Measurements from ENCODE around the gene KLK4.
"Not testable (repeated sequence)": the region's sequence is repeated elsewhere in the genome, so short reads cannot be mapped to it uniquely, and the experiment has no call there.

The KLK4 gene

GRCh38 chr19:50916069-50916468 lies 4.9 kb upstream of the KLK4 start:
- DNase-seq (ENCODE audit: low read depth in 2 of 3, low spot score in 1 of 3), result no peak

- DNase-seq (ENCODE audit: low read depth in 2 of 3, low spot score in 1 of 3), result peak in 1 of 3 donors; percentile 14
Observed at GRCh38 chr19:50912727-50913716, 1.8 kb upstream of the KLK4 start.

- no peak for DNase-seq (ENCODE audit: low read depth in 2 of 3, low spot score in 1 of 3)
Observed at GRCh38 chr19:50912102-50912599, 956 bp upstream of the KLK4 start.

GRCh38 chr19:50910722-50911121 lies 473 bp downstream of the KLK4 start:
- no peak for DNase-seq (ENCODE audit: low read depth in 2 of 3, low spot score in 1 of 3)

- DNase-seq (ENCODE audit: low read depth in 2 of 3, low spot score in 1 of 3), result peak; percentile 23 to 49 (median 31)
Observed at GRCh38 chr19:50909240-50910070, 1.7 kb downstream of the KLK4 start.

GRCh38 chr19:50908336-50908735 lies 2.9 kb downstream of the KLK4 start:
- DNase-seq (ENCODE audit: low read depth in 2 of 3, low spot score in 1 of 3), result no peak

GRCh38 chr19:50906217-50906616 lies 5.0 kb downstream of the KLK4 start:
- peak; percentile 13 to 42 (median 30) for DNase-seq (ENCODE audit: low read depth in 2 of 3, low spot score in 1 of 3)

- DNase-seq (ENCODE audit: low read depth in 2 of 3, low spot score in 1 of 3), result no peak
Observed at GRCh38 chr19:50902640-50903039, 8.6 kb downstream of the KLK4 start.

GRCh38 chr19:50899569-50899968 lies 11.6 kb downstream of the KLK4 start:
- DNase-seq (ENCODE audit: low read depth in 2 of 3, low spot score in 1 of 3), result no peak

GRCh38 chr19:50898018-50898417 lies 13.2 kb downstream of the KLK4 start:
- DNase-seq (ENCODE audit: low read depth in 2 of 3, low spot score in 1 of 3), result no peak

- no peak for DNase-seq (ENCODE audit: low read depth in 2 of 3, low spot score in 1 of 3)
Observed at GRCh38 chr19:50897612-50898011, 13.6 kb downstream of the KLK4 start.

- DNase-seq (ENCODE audit: low read depth in 2 of 3, low spot score in 1 of 3), result no peak
Observed at GRCh38 chr19:50897191-50897607, 14.0 kb downstream of the KLK4 start.

GRCh38 chr19:50896591-50897190 lies 14.5 kb downstream of the KLK4 start:
- DNase-seq (ENCODE audit: low read depth in 2 of 3, low spot score in 1 of 3), result no peak

GRCh38 chr19:50896089-50896590 lies 15.1 kb downstream of the KLK4 start:
- DNase-seq (ENCODE audit: low read depth in 2 of 3, low spot score in 1 of 3), result not testable (repeated sequence)

GRCh38 chr19:50894478-50895356 lies 16.5 kb downstream of the KLK4 start:
- DNase-seq (ENCODE audit: low read depth in 2 of 3, low spot score in 1 of 3), result no peak

- no peak for DNase-seq (ENCODE audit: low read depth in 2 of 3, low spot score in 1 of 3)
Observed at GRCh38 chr19:50893047-50893736, 18.0 kb downstream of the KLK4 start.

- DNase-seq (ENCODE audit: low read depth in 2 of 3, low spot score in 1 of 3), result no peak
Observed at GRCh38 chr19:50891253-50891625, 20.0 kb downstream of the KLK4 start.

- no peak for DNase-seq (ENCODE audit: low read depth in 2 of 3, low spot score in 1 of 3)
Observed at GRCh38 chr19:50890422-50891252, 20.6 kb downstream of the KLK4 start.

- DNase-seq (ENCODE audit: low read depth in 2 of 3, low spot score in 1 of 3), result no peak
Observed at GRCh38 chr19:50889638-50890037, 21.6 kb downstream of the KLK4 start.
